Measurements from ENCODE around the gene DIAPH2.

GRCh38 chrX:97553833-97554232 lies 869.2 kb downstream of the DIAPH2 start:
- no peak for TF ChIP-seq CREB1 (IDR thresholded peaks at IDR 0.05)
- TF ChIP-seq CREB1 (CRISPR knock-in tag; IDR thresholded peaks at IDR 0.05): no peak
- TF ChIP-seq ZNF281 (CRISPR knock-in tag; IDR thresholded peaks at IDR 0.05; ENCODE audit: borderline replicate concordance): no peak
- no peak for TF ChIP-seq GATAD2A (CRISPR knock-in tag; IDR thresholded peaks at IDR 0.05)
- TF ChIP-seq SMAD3 (CRISPR knock-in tag; IDR thresholded peaks at IDR 0.05): no peak
- TF ChIP-seq CHD2 (IDR thresholded peaks at IDR 0.05; ENCODE audit: low read depth, low read length): no peak
- no peak for TF ChIP-seq EP300 (IDR thresholded peaks at IDR 0.05; ENCODE audit: low read depth in 2 of 2, low read length in 2 of 2)
- no peak for TF ChIP-seq EP300 (CRISPR knock-in tag; IDR thresholded peaks at IDR 0.05; ENCODE audit: borderline replicate concordance)

Data from HepG2 (cell line).